Transverse colon (tissue), 4 donors: ENCODE data around the gene ZMIZ2.

Experiments
- CTCF ChIP-seq, 5 experiments: fragments of 200-600 bp in 3 of 5; fragments of 450-650 bp in 2 of 5; sonication (generic) in 3 of 5; IDR thresholded peaks; 1 replicate in 2 of 5; 2 replicates in 3 of 5; pipeline ENCODE4 v1.5.1; 2016 to 2017; ENCODE audit warnings: antibody characterized with exemption in 5 of 5, inconsistent platforms in 3 of 5, mild to moderate bottlenecking in 2 of 5, moderate library complexity in 1 of 5
- POLR2A ChIP-seq: fragments of 450-650 bp; IDR thresholded peaks from one replicate; pipeline ENCODE4 v1.6.1; 2016; ENCODE audit warnings: antibody characterized with exemption, mild to moderate bottlenecking, moderate library complexity
- POLR2AphosphoS5 ChIP-seq, 3 donors: sonication (generic); formaldehyde crosslinking; IDR thresholded peaks; one replicate each; pipeline ENCODE4 v1.6.1; 2016; ENCODE audit warnings: antibody characterized with exemption in 3 of 3

GRCh38 chr7:44709945-44710596, 38.6 kb upstream of the ZMIZ2 start:
- TF ChIP-seq CTCF (IDR thresholded peaks at IDR 0.05) (no peak), POLR2AphosphoS5 (IDR thresholded peaks at IDR 0.05) (no peak), POLR2A (no peak)
